ENCODE measurements around the gene HABP4.

Gene HABP4

DNA sequence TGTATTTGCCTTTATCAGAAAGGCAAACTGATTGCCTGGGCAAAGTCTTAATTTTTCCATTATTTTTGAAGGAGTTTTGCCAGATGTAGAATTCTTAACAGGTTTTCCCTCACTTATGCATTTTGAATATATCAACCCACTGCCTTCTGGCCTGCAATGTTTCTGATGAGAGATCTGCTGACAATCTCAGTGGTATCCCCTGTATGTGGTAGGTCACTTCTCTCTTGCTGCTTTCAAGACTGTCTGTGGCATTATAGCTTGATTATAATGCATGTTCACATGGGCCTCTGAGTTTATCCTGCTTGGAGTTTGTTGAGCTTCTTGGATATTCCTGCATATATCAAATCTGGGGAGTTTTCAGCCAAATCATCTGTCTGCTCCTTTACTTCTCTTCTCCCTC is 82.2 kb downstream of the HABP4 start:
- no peaks in the 10 kb centered on the region for H3K4me1 ChIP-seq (ENCODE audit: insufficient read depth, low read length)
- H3K27ac ChIP-seq (ENCODE audit: low read depth, low read length): no peak overlapping the region
- H3K36me3 ChIP-seq (ENCODE audit: insufficient read depth, low read length): peaks cover 28% of the 10 kb centered on the region
- no peaks in the 10 kb centered on the region for H3K27me3 ChIP-seq (ENCODE audit: insufficient read depth, low read length)
- no peaks in the 10 kb centered on the region for H3K9me3 ChIP-seq (ENCODE audit: insufficient read depth, low read depth, low read length)
- H3K4me3 ChIP-seq (ENCODE audit: low read length): no peak overlapping the region
- H3K9ac ChIP-seq (ENCODE audit: low read depth, low read length): no peak overlapping the region

DNA sequence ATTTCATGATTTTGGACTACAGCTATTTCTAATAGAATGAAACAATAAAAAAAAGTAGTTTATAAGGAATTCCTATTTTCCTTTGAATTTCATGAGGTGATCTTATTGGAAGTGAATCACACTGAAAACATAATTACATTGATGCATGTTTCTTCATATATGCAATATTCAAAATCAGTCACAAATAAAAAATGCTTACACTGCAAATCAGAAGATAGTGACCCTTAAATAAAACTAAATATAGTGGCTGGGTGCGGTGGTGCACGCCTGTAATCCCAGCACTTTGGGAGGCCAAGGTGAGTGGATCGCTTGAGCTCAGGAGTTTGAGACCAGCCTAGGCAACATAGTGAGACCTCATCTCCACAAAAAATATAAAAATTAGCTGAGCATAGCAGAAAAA is 90.1 kb downstream of the HABP4 start:
- H3K27ac ChIP-seq (ENCODE audit: low read depth, low read length): no peak overlapping the region
- no peak overlapping the region for H3K9ac ChIP-seq (ENCODE audit: low read depth, low read length)
- 0 out of 2 replicates have a peak, but pooled peaks cover 3% of the 10 kb centered on the region for H3K4me1 ChIP-seq (ENCODE audit: insufficient read depth, low read length)
- H3K36me3 ChIP-seq (ENCODE audit: insufficient read depth, low read length): peaks cover 21% of the 10 kb centered on the region
- H3K4me3 ChIP-seq (ENCODE audit: low read length): no peak overlapping the region
- no peaks in the 10 kb centered on the region for H3K9me3 ChIP-seq (ENCODE audit: insufficient read depth, low read depth, low read length)
- H3K27me3 ChIP-seq (ENCODE audit: insufficient read depth, low read length): no peaks in the 10 kb centered on the region
- 91% methylated on average over 3 of the region's 3 CpGs for WGBS
